HepG2 (cell line): ENCODE measurements around the gene TMEM256. TPM values are rescaled to one million over a fixed set of nuclear protein-coding genes. Genes with fewer than 3 reads are reported as not detected.
A peak's percentile ranks its signal among the peaks of the same experiment; 100 is the strongest.

Experiments
- CEBPG ChIP-seq: IDR thresholded peaks from 2 replicates; pipeline ENCODE4 v1.6.1; 2016
- DMAP1 ChIP-seq: IDR thresholded peaks from 2 replicates; pipeline ENCODE4 v1.6.1; 2016
- GPBP1L1 ChIP-seq: sonication (generic); formaldehyde crosslinking; IDR thresholded peaks from 2 replicates; pipeline ENCODE4 v1.5.0; 2020; ENCODE audit warnings: mild to moderate bottlenecking, missing genetic modification reagents
- HMGXB4 ChIP-seq, 2 experiments: sonication (generic) in 1 of 2; formaldehyde crosslinking in 1 of 2; IDR thresholded peaks; 2 replicates each; pipeline versions ENCODE4 v1.4.0 to v1.6.1; 2018 to 2020; ENCODE audit warnings: missing genetic modification reagents in 2 of 2, borderline replicate concordance in 1 of 2, low read depth in 1 of 2, mild to moderate bottlenecking in 1 of 2, missing biosample characterization in 1 of 2
- HNRNPK ChIP-seq: fragments of 200-400 bp; formaldehyde crosslinking; IDR thresholded peaks from 2 replicates; pipeline ENCODE4 v1.6.1; 2018; ENCODE audit warnings: low read length, low read depth, moderate library complexity, mild to moderate bottlenecking; ENCODE audit not compliant: poor library complexity, severe bottlenecking
- KLF11 ChIP-seq: IDR thresholded peaks from 2 replicates; pipeline ENCODE4 v1.6.1; 2016; ENCODE audit warnings: missing compliant biosample characterization
- NKX3-1 ChIP-seq: sonication (generic); formaldehyde crosslinking; IDR thresholded peaks from 2 replicates; pipeline ENCODE4 v1.5.0; 2020; ENCODE audit warnings: missing genetic modification reagents
- TBP ChIP-seq: sonication (generic); formaldehyde crosslinking; IDR thresholded peaks from 2 replicates; pipeline ENCODE4 v1.5.0; 2020; ENCODE audit warnings: missing genetic modification reagents
- YEATS4 ChIP-seq: sonication (generic); formaldehyde crosslinking; IDR thresholded peaks from 2 replicates; pipeline ENCODE4 v1.4.0; 2020; ENCODE audit warnings: missing genetic modification reagents, borderline replicate concordance
- ZMAT3 ChIP-seq: sonication (generic); formaldehyde crosslinking; conservative IDR thresholded peaks from 2 replicates; pipeline ENCODE4 v1.7.0; 2021; ENCODE audit warnings: missing genetic modification reagents
- ZNF232 ChIP-seq: sonication (generic); formaldehyde crosslinking; IDR thresholded peaks from 2 replicates; pipeline ENCODE4 v1.4.0; 2020; ENCODE audit warnings: missing genetic modification reagents, borderline replicate concordance
- ZNF30 ChIP-seq: sonication (generic); formaldehyde crosslinking; IDR thresholded peaks from 2 replicates; pipeline ENCODE4 v1.5.0; 2020; ENCODE audit warnings: mild to moderate bottlenecking, missing genetic modification reagents
- ZNF33B ChIP-seq: sonication (generic); formaldehyde crosslinking; IDR thresholded peaks from 2 replicates; pipeline ENCODE4 v1.5.1; 2020; ENCODE audit warnings: mild to moderate bottlenecking, missing genetic modification reagents
- ZNF780A ChIP-seq: sonication (generic); formaldehyde crosslinking; IDR thresholded peaks from 2 replicates; pipeline ENCODE4 v1.8.0; 2022; ENCODE audit warnings: mild to moderate bottlenecking, missing genetic modification reagents, moderate library complexity
- polyA plus RNA-seq, 8 experiments: library from polyadenylated mRNA; depleted of rRNA in 3 of 8; stranded (reverse) in 7 of 8; unstranded in 1 of 8; fragments of >200 nt; fragmentation: Illumina TruSeq in 4 of 8; extraction: Trizol in 4 of 8; gene quantifications; 2 replicates each; pipeline versions ENCODE4 v1.2.1 to v1.2.3, GENCODE V29; 2011 to 2016; ENCODE audit warnings: low read depth in 4 of 8, missing spikeins in 1 of 8, mixed read lengths in 1 of 8; ENCODE audit not compliant: insufficient read depth in 1 of 8
- total RNA-seq, 5 experiments: library from RNA; depleted of rRNA; stranded (reverse); fragments of >200 nt; fragmentation: Illumina TruSeq; extraction: Trizol; gene quantifications; 2 replicates each; pipeline ENCODE4 v1.2.3, GENCODE V29; 2016; ENCODE audit warnings: low read depth in 1 of 5
- TF ChIP-seq, protein P1 (sequence below): sonication (generic); formaldehyde crosslinking; IDR thresholded peaks from 2 replicates; pipeline ENCODE4; 2020; ENCODE audit warnings: missing genetic modification reagents, mild to moderate bottlenecking, borderline replicate concordance
- TF ChIP-seq, protein P2 (sequence below): sonication (generic); formaldehyde crosslinking; IDR thresholded peaks from 2 replicates; pipeline ENCODE4 v1.8.1; 2023; ENCODE audit warnings: mild to moderate bottlenecking, missing genetic modification reagents, borderline replicate concordance
- TF ChIP-seq, protein P3 (sequence below): sonication (generic); formaldehyde crosslinking; IDR thresholded peaks from 2 replicates; pipeline ENCODE4 v1.4.0; 2020; ENCODE audit warnings: missing genetic modification reagents, borderline replicate concordance
- TF ChIP-seq, protein P4 (sequence below): sonication (generic); formaldehyde crosslinking; IDR thresholded peaks from 2 replicates; pipeline ENCODE4 v1.5.0; 2020; ENCODE audit warnings: mild to moderate bottlenecking, missing genetic modification reagents

TMEM256 gene
- total and polyA plus RNA-seq, 2 of the 13 experiments (the other 11 are each of a cell fraction or from before 2014, with no cell fraction given), result 231 to 252 TPM

GRCh38 chr17:7403043-7403726, 712 bp downstream of the TMEM256 start (continued):
- TF ChIP-seq TBP (CRISPR knock-in tag), result no peak
- no peak for TF ChIP-seq NKX3-1 (CRISPR knock-in tag)
- TF ChIP-seq, protein P1, sequence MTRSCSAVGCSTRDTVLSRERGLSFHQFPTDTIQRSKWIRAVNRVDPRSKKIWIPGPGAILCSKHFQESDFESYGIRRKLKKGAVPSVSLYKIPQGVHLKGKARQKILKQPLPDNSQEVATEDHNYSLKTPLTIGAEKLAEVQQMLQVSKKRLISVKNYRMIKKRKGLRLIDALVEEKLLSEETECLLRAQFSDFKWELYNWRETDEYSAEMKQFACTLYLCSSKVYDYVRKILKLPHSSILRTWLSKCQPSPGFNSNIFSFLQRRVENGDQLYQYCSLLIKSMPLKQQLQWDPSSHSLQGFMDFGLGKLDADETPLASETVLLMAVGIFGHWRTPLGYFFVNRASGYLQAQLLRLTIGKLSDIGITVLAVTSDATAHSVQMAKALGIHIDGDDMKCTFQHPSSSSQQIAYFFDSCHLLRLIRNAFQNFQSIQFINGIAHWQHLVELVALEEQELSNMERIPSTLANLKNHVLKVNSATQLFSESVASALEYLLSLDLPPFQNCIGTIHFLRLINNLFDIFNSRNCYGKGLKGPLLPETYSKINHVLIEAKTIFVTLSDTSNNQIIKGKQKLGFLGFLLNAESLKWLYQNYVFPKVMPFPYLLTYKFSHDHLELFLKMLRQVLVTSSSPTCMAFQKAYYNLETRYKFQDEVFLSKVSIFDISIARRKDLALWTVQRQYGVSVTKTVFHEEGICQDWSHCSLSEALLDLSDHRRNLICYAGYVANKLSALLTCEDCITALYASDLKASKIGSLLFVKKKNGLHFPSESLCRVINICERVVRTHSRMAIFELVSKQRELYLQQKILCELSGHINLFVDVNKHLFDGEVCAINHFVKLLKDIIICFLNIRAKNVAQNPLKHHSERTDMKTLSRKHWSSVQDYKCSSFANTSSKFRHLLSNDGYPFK (CRISPR knock-in tag), result no peak; the same call in 1 of the 2 replicates
- TF ChIP-seq CEBPG (CRISPR knock-in tag), result peak; percentile 50
- TF ChIP-seq, protein P2, sequence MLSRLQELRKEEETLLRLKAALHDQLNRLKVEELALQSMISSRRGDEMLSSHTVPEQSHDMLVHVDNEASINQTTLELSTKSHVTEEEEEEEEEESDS, result no peak
- no peak for TF ChIP-seq ZNF33B (CRISPR knock-in tag)
- TF ChIP-seq ZNF30 (CRISPR knock-in tag), result no peak
- TF ChIP-seq ZNF232 (CRISPR knock-in tag), result no peak
- TF ChIP-seq YEATS4 (CRISPR knock-in tag), result no peak; the same call in 1 of the 2 replicates
- no peak for TF ChIP-seq GPBP1L1 (CRISPR knock-in tag)
- peak in 1 of 2 experiments; percentile 43; a peak in 2 of 4 replicates for TF ChIP-seq HMGXB4 (CRISPR knock-in tag; IDR thresholded peaks at IDR 0.05; ENCODE audit: borderline replicate concordance in 1 of 2, low read depth in 1 of 2)
- TF ChIP-seq, protein P3, sequence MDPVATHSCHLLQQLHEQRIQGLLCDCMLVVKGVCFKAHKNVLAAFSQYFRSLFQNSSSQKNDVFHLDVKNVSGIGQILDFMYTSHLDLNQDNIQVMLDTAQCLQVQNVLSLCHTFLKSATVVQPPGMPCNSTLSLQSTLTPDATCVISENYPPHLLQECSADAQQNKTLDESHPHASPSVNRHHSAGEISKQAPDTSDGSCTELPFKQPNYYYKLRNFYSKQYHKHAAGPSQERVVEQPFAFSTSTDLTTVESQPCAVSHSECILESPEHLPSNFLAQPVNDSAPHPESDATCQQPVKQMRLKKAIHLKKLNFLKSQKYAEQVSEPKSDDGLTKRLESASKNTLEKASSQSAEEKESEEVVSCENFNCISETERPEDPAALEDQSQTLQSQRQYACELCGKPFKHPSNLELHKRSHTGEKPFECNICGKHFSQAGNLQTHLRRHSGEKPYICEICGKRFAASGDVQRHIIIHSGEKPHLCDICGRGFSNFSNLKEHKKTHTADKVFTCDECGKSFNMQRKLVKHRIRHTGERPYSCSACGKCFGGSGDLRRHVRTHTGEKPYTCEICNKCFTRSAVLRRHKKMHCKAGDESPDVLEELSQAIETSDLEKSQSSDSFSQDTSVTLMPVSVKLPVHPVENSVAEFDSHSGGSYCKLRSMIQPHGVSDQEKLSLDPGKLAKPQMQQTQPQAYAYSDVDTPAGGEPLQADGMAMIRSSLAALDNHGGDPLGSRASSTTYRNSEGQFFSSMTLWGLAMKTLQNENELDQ (CRISPR knock-in tag), result no peak
- no peak for TF ChIP-seq ZNF780A
- TF ChIP-seq ZMAT3, result peak; percentile 65; the same call in 1 of the 2 replicates
- TF ChIP-seq, protein P4, sequence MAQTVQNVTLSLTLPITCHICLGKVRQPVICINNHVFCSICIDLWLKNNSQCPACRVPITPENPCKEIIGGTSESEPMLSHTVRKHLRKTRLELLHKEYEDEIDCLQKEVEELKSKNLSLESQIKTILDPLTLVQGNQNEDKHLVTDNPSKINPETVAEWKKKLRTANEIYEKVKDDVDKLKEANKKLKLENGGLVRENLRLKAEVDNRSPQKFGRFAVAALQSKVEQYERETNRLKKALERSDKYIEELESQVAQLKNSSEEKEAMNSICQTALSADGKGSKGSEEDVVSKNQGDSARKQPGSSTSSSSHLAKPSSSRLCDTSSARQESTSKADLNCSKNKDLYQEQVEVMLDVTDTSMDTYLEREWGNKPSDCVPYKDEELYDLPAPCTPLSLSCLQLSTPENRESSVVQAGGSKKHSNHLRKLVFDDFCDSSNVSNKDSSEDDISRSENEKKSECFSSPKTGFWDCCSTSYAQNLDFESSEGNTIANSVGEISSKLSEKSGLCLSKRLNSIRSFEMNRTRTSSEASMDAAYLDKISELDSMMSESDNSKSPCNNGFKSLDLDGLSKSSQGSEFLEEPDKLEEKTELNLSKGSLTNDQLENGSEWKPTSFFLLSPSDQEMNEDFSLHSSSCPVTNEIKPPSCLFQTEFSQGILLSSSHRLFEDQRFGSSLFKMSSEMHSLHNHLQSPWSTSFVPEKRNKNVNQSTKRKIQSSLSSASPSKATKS (CRISPR knock-in tag), result no peak
- TF ChIP-seq HNRNPK, result no peak
- TF ChIP-seq KLF11 (CRISPR knock-in tag), result no peak
- TF ChIP-seq DMAP1 (CRISPR knock-in tag), result no peak; the same call in 1 of the 2 replicates
